Activated T-helper 2 cell treated with anti-CD3 and anti-CD28 coated beads, Interferon-gamma antibody, Interleukin-2, Interleukin-4, amounts not matched to agents 10 μg/mL and 5 μg/mL and 100 μg/mL, durations not matched to agents 14 hours and 24 hours and 36 hours (primary cell): Measurements from ENCODE around the gene DNASE1L1. TPM values are rescaled to one million over a fixed set of nuclear protein-coding genes. Genes with fewer than 3 reads are reported as not detected.

Experiments
- DNase-seq: peaks from one replicate; pipeline ENCODE4 v3.0.0; 2021; ENCODE audit warnings: low spot score
- H3K27ac Mint-ChIP-seq: one replicate; pipeline ENCODE4 v1.8.0; 2021; ENCODE audit warnings: mixed read lengths
- H3K27me3 Mint-ChIP-seq: one replicate; pipeline ENCODE4 v1.8.0; 2021; ENCODE audit warnings: low read depth, mixed read lengths
- H3K36me3 Mint-ChIP-seq: one replicate; pipeline ENCODE4 v1.8.0; 2021; ENCODE audit warnings: low read depth, mixed read lengths
- H3K4me1 Mint-ChIP-seq: one replicate; pipeline ENCODE4 v1.8.0; 2021; ENCODE audit warnings: low read depth, mixed read lengths
- H3K4me3 Mint-ChIP-seq: one replicate; pipeline ENCODE4 v1.8.0; 2021; ENCODE audit warnings: low read depth, mild to moderate bottlenecking, moderate library complexity, mixed read lengths
- H3K9me3 Mint-ChIP-seq: one replicate; pipeline ENCODE4 v1.8.0; 2021; ENCODE audit warnings: mixed read lengths
- intact Hi-C: fragments of 100-400 bp; cut with micrococcal nuclease; formaldehyde crosslinking; loops from one replicate; pipeline ENCODE4 v1.15.1; 2023
- total RNA-seq: library from RNA; stranded (reverse); gene quantifications from 2 replicates; pipeline ENCODE4 v1.2.3, GENCODE V29; 2022

Gene DNASE1L1
- total RNA-seq, 1 donor from 2014 or later: 18.1 TPM

DNA sequence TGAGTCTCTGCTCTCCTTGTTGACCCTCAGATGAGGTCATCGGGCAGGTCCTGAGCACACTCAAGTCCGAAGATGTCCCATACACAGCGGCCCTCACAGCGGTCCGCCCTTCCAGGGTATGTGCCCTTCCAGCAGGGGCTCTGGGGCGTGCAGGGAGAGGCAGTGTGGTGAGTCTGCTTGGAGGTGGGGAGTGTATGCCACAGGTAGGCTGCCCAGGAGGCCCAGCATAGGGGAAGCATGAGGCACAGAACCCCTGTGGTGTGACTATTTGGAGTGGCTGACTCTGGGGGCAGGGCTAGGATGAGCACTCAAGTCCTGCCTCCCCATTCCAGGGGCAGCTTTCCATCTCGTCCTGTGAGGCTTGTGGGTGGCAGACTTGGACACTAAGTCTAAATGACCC is 24.6 kb upstream of the DNASE1L1 start:
- H3K9me3 Mint-ChIP-seq: no peaks in the 10 kb centered on the region

DNA sequence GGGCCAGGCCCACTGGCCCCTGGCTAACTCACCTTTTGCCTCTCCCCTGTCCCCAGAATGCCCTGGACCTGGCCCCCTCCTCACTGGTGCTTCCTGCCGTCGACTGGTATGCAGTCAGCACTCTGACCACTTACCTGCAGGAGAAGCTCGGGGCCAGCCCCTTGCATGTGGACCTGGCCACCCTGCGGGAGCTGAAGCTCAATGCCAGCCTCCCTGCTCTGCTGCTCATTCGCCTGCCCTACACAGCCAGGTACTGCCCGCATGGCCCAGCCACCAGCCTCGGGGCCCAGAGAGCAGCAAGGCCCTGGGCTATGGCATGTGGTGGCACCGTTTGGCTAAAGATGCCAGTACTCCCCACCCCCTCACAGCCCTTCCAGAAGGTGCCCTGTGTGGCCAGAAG is 23.2 kb upstream of the DNASE1L1 start:
- Mint-ChIP-seq H3K27ac (no peak overlapping the region), H3K9me3 (no peaks in the 10 kb centered on the region), H3K4me3 (no peak overlapping the region), H3K36me3 (peaks cover 29% of the 10 kb centered on the region), H3K4me1 (peaks cover 23% of the 10 kb centered on the region), H3K27me3 (no peaks in the 10 kb centered on the region)
- intact Hi-C loops: no loop called here
- no peak for DNase-seq

More for the DNA sequence above, 24.6 kb upstream of the DNASE1L1 start:
- Mint-ChIP-seq H3K27ac (no peak overlapping the region), H3K27me3 (no peaks in the 10 kb centered on the region), H3K4me1 (peaks cover 24% of the 10 kb centered on the region), H3K4me3 (no peak overlapping the region), H3K36me3 (peaks cover 34% of the 10 kb centered on the region)
- no peak for DNase-seq
- intact Hi-C loops: no loop called here

DNA sequence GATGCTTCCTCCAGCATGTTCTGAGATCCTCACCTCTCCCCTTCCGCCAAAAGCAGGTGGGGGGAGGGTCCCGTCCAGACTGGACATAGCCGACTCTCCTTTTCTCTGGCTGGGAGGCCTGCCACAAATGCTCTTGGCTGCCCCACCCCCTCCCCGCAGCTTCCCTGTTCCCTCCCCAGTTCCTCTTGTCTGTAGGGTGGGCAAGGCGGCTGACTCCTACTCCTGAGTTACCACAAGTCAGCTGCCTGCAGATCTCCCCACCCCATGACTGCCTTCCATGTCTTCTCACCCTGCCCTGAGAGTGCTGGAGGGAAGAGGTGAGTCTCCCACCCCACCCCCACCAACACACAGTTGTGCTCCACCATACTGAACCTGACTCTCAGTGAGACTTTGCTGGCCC is 22.3 kb upstream of the DNASE1L1 start:
- H3K36me3 Mint-ChIP-seq: peaks cover 27% of the 10 kb centered on the region
- peak overlapping the region; percentile 5 for H3K27ac Mint-ChIP-seq
- H3K4me1 Mint-ChIP-seq: peaks cover 21% of the 10 kb centered on the region
- H3K9me3 Mint-ChIP-seq: no peaks in the 10 kb centered on the region
- intact Hi-C loops: no loop called here
- no peaks in the 10 kb centered on the region for H3K27me3 Mint-ChIP-seq
- DNase-seq: no peak
- no peak overlapping the region for H3K4me3 Mint-ChIP-seq

DNA sequence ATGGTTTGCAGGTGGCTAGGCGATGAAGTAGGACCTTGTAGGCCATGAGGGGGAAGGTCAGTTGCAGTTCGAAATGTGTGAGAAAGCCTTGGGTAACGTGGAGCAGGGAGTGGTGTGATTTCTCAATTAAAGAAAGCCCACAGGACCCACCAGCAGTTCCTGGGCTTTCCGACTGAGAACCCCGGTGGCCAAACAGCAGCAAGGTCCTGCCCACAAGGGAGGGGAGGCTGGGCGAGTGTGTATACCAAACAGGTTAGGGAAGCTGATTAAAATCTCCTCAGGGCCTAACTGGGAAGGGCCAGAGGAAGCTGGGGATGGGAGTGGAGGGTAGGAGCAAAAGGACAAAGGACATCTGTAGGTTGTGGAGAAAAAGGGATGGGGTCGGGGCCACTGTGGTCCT is 21.9 kb upstream of the DNASE1L1 start:
- Mint-ChIP-seq H3K4me3 (no peak overlapping the region), H3K4me1 (peaks cover 19% of the 10 kb centered on the region), H3K27ac (peak overlapping the region; percentile 5), H3K9me3 (no peaks in the 10 kb centered on the region), H3K36me3 (peaks cover 22% of the 10 kb centered on the region), H3K27me3 (no peaks in the 10 kb centered on the region)
- intact Hi-C loops: no loop called here
- DNase-seq: no peak

- intact Hi-C loops: no loop called here
Observed at GRCh38 chrX:154430479-154430878, 21.4 kb upstream of the DNASE1L1 start.

GRCh38 chrX:154429711-154430110 is 20.7 kb upstream of the DNASE1L1 start:
- Mint-ChIP-seq H3K27ac (peak overlapping the region; percentile 72), H3K9me3 (no peaks in the 10 kb centered on the region), H3K4me1 (peaks cover 19% of the 10 kb centered on the region), H3K4me3 (peak overlapping the region; percentile 77), H3K36me3 (peaks cover 14% of the 10 kb centered on the region), H3K27me3 (no peaks in the 10 kb centered on the region)
- no peak for DNase-seq
- intact Hi-C loops: no loop called here

More at GRCh38 chrX:154430479-154430878, 21.4 kb upstream of the DNASE1L1 start:
- no peak for DNase-seq
- Mint-ChIP-seq H3K9me3 (no peaks in the 10 kb centered on the region), H3K4me1 (peaks cover 19% of the 10 kb centered on the region), H3K27ac (peak overlapping the region; percentile 5), H3K27me3 (no peaks in the 10 kb centered on the region), H3K4me3 (no peak overlapping the region), H3K36me3 (peaks cover 18% of the 10 kb centered on the region)

DNA sequence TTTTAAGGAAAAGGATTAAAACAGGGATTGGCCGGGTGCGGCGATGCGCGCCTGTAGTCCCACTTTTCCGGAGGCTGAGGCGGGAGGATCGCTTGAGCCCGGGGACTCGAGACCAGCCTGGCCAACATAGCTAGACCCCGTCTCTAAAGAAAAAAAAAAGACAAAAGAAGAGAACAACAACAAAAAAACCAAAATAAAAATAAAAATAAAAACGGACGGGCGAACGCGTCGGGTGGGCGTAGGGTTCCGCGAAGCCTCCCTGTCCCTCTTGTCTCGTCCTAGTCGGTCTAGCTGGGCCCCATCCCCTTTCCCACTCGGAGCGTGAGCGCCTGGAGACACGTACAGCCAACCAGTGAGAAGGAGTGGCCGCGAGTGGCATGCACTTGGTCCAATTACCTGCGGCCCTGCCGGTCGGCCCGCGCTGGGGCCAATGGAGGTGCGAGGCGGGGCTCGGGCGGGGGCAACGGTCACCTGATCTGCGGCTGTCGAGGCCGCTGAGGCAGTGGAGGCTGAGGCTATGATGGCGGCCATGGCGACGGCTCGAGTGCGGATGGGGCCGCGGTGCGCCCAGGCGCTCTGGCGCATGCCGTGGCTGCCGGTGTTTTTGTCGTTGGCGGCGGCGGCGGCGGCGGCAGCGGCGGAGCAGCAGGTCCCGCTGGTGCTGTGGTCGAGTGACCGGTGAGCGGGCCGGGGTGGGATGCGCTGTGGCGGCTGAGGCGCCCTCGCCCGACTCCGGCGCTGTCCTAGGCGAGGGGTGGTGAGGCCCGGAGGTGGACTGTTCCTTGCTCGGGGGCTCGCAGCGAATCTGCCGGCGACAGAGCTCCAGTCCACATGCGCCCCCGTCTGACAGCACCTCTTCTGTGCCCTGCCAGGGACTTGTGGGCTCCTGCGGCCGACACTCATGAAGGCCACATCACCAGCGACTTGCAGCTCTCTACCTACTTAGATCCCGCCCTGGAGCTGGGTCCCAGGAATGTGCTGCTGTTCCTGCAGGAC is 19.4 kb upstream of the DNASE1L1 start, which contains the start of gene ATP6AP1:
Gene ATP6AP1 (plus strand): TSS at position 502 of the 996 bp plus-strand sequence. CDS start 16 bp downstream, at position 518.
- intact Hi-C loops: loop anchor here (1.0 kb wide), 1 partner anchor 16 kb away; no protein-coding TSS in a partner anchor
- Mint-ChIP-seq H3K9me3 (no peaks in the 10 kb centered on the region), H3K4me1 (peaks cover 19% of the 10 kb centered on the region), H3K36me3 (peaks cover 13% of the 10 kb centered on the region), H3K27ac (peak within 1 kb of the TSS; percentile 72), H3K4me3 (peak within 1 kb of the TSS; percentile 77), H3K27me3 (no peaks in the 10 kb centered on the region)
- peak; percentile 87 for DNase-seq

- peak overlapping the region; percentile 13 for H3K4me3 Mint-ChIP-seq
- intact Hi-C loops: no loop called here
Observed at GRCh38 chrX:154426916-154427770, 18.1 kb upstream of the DNASE1L1 start.

GRCh38 chrX:154420402-154420756 is 11.3 kb upstream of the DNASE1L1 start:
- no peaks in the 10 kb centered on the region for H3K27me3 Mint-ChIP-seq

More at GRCh38 chrX:154426916-154427770, 18.1 kb upstream of the DNASE1L1 start:
- H3K27ac Mint-ChIP-seq: no peak overlapping the region
- H3K27me3 Mint-ChIP-seq: no peaks in the 10 kb centered on the region
- peaks cover 9% of the 10 kb centered on the region for H3K36me3 Mint-ChIP-seq
- no peak for DNase-seq
- H3K9me3 Mint-ChIP-seq: no peaks in the 10 kb centered on the region
- H3K4me1 Mint-ChIP-seq: peaks cover 19% of the 10 kb centered on the region

GRCh38 chrX:154419688-154420401 is 10.8 kb upstream of the DNASE1L1 start:
- Mint-ChIP-seq H3K4me1 (no peaks in the 10 kb centered on the region), H3K9me3 (no peaks in the 10 kb centered on the region), H3K27me3 (no peaks in the 10 kb centered on the region), H3K27ac (no peak overlapping the region), H3K36me3 (peaks cover 15% of the 10 kb centered on the region), H3K4me3 (no peak overlapping the region)
- no peak for DNase-seq
- intact Hi-C loops: no loop called here

More at GRCh38 chrX:154420402-154420756, 11.3 kb upstream of the DNASE1L1 start:
- H3K9me3 Mint-ChIP-seq: no peaks in the 10 kb centered on the region
- intact Hi-C loops: no loop called here
- no peaks in the 10 kb centered on the region for H3K4me1 Mint-ChIP-seq
- no peak for DNase-seq
- H3K27ac Mint-ChIP-seq: no peak overlapping the region
- H3K36me3 Mint-ChIP-seq: peaks cover 11% of the 10 kb centered on the region
- H3K4me3 Mint-ChIP-seq: no peak overlapping the region

DNA sequence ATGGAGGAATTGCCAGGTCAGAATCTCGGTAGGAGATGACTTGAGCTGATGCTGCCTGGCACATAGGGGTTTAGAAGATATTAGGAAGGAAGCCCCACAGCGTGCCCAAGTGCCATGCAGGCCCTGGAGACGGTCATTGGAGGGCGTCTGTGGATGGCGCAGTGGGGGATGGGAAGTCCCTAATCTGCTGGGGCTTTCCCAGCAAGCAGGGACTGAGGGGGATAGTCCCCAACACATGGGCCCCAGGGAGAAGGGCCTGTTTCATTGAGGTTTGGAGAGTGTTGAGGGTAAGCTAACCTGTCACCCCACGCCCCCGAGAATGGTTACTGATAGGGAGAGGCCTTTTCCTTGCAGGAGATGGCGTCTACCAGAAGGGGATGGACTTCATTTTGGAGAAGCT is 10.1 kb upstream of the DNASE1L1 start:
- intact Hi-C loops: no loop called here
- DNase-seq: no peak
- H3K27me3 Mint-ChIP-seq: no peaks in the 10 kb centered on the region
- H3K4me3 Mint-ChIP-seq: no peak overlapping the region
- no peaks in the 10 kb centered on the region for H3K9me3 Mint-ChIP-seq
- H3K27ac Mint-ChIP-seq: no peak overlapping the region
- H3K36me3 Mint-ChIP-seq: peaks cover 15% of the 10 kb centered on the region
- H3K4me1 Mint-ChIP-seq: no peaks in the 10 kb centered on the region

DNA sequence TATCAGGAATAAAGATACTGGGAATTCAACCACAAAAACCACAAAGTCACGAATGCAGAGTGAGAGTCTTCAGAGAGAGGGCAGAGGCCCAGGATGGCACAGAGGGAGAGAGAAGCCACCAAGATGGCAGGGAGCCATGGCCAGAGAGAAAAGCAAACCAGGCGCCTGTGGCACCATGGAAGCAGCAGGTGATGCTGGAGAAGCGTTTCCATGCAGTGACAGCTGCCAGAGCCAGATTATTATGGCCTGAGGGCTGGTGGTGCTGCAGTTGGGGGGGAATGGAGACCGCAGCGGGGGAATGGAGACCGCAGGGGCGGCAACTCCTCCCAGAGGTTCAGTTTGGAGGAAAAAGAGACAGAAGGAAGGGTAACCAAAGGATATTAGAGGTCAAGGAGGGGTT is 8.1 kb upstream of the DNASE1L1 start:
- H3K27me3 Mint-ChIP-seq: no peaks in the 10 kb centered on the region
- H3K9me3 Mint-ChIP-seq: no peaks in the 10 kb centered on the region
- intact Hi-C loops: no loop called here
- DNase-seq: no peak
- H3K36me3 Mint-ChIP-seq: peaks cover 22% of the 10 kb centered on the region
- H3K4me3 Mint-ChIP-seq: no peak overlapping the region
- peaks cover 4% of the 10 kb centered on the region for H3K4me1 Mint-ChIP-seq
- no peak overlapping the region for H3K27ac Mint-ChIP-seq
